Activated CD4-positive, alpha-beta T cell treated with anti-CD3 and anti-CD28 coated beads for 1 hour (primary cell): ENCODE measurements around the gene PNKP.

ENCODE experiments used
- DNase-seq: peaks from one replicate; pipeline ENCODE4 v3.0.0-alpha.2; 2020

The PNKP gene

DNA sequence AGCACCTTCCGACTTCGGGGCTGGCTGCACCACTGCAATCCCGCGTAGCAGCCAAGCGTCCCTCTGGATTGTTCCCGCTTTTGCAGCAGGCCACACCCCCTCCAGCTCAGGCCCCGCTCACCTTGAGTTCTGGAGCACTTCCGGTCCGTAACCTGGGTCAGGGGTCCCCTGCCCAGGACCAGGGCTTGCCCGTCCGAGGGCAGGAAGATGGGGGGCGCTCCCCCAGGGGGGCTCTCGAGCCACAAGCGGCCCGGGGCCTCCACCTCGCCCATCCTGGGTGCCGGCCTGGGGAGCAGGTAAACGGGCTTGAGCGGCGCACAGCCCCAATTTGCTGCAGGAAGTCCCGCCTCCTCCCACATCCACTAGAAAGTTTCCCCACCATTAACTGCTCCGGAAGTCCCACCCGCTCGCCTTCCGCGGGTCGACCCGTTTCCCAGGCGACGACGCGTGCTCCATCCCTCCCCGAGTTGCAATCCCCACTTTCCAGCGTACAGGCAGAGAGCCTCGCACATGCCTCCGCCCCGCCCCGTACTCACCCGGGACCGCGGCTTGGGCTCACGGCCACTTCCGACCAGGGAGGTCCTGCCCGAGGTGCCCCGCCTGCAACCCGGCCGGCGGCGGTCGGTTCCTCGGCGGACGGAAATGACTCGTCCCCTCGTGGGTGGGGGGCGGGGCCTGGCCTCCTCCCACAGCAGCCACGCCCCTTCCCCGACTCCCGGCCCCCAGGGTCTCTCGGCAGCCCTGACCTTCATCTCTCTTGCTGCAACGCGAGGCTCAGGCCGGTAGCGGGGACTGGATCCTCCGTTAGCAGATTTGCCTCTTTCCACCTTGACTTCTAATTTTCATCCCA lies at the start of gene PNKP:
TSS of gene PNKP (minus strand) at position 644 of the 850 bp plus-strand sequence. CDS start at position 272, 372 bp downstream.
- DNase-seq: peak; percentile 79

DNA sequence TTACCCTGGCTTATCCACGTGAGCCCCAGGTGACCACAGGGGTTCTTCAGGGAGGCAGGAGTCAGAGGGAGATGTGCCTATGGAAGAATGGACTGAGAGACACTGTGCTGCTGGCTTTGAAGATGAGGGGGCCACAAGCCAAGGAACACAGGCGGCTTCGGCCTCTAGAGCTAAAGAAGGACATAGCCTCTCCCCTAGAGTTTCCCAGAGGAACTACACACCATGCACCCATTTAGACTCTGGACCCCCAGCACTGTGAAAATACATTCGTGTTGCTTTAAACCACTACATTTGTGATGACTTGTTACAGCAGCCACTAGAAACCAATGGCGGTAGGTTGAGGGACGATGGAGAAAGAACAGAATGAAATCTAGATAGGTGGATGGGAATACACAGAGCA lies 47.9 kb upstream of the PNKP start:
- no peak for DNase-seq

DNA sequence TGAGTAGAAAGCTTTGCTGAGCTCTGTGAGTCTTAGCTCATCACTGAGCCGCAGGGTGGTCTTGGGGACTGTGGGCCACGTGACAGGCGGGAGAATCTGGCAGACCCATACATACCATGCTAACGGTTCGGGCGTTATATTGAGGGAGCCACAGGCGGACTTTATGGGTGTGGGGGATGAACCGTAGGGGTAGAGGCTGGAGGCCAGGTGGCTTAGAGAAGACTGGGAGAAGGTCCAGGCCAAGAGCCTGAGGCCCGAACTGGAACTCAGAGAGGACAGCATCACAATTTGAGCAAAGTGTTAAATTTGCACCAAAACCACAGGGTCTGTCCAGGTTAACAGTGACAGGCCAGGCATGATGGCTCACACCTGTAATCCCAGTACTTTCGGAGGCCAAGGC lies 46.3 kb upstream of the PNKP start:
- DNase-seq: no peak

DNA sequence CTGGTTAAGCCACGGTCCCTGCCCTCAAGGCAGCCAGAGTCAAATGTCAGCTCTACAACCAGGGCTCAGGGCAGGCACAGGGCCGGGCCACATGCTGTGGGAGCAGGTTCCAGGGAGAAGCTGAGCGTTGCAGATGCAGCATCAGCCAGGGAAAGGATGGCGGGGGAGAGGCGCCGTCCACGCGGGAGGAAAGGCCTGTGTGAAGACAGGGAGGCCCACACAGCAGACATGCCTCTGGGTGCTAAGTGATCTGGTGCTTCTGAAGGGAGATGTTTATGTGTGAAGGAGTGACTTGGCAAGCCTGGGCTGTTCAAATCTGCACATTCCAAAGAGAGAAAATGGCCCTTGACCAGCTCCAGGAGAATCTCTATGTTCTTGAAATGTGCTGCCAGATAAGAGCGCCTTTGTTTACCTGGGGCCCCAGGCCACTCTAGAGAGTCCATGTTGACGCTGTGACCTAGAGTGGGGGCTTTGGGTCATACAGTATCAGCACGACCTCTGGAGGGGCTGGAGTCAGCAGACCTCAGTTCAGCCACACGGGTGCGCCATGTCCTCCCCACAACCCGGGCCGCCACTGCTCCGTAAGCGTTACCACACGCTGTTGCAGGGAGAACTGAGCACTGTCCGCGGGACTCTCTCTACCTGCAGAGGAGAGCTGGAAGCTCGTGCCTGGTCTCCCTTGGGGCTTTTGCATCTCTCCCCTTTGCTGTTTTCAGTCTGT lies 45.7 kb upstream of the PNKP start:
- DNase-seq: no peak

DNA sequence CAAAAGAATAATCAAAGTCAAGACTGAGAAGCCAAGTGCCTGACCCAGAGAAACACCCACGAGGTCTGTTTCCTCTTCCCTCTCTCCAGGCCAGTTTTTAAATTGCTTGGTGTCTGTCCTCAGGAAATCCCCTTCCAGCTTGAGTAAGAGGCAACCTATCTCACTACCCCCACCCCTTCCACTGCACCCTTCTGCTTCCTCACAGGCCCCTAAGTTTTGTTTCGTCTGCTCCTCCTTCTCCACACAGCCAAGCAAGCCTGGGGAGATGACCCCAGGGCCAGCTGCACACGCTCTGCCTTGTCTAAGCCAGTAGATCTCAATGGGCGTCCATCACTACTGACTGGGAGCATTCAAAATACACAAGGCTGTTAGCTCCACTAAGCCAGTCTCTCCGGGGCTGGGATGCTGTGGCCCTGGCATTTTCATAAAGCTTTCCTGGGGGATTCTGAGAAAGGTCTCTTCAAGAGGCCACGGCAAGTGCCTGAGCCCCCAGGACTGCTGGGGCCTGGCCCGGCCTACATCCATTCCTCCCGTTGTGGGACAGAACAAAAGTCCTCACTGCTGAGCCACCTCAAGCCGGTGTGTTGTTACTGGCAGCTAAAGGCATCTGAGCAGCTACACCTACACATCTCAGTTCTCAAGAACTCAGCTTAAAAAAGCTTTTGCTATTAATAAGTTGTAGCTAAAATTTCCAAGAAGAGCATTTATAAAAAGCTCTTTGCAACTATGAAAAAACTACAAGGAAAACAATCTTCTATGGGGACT lies 44.2 kb upstream of the PNKP start:
- no peak for DNase-seq

DNA sequence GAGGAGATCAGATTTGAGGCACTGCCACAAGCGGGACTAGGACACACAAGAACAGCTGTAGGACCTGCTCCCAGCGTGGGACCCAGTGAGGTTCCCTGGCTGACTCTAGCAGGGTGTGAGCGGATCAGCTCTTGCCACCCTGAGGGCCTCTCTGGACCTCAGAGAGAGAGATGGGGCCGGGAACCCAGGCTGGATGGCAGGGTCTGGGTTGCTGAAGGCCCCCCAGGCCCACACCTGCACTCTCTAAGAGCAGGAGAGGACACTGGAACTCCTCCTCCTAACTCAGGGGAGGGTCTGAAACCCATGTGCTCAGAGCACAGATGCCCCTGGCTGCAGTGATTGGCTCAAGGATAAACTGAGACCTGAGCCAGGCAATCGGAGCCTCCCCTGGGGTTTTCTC lies 42.8 kb upstream of the PNKP start:
- DNase-seq: no peak

DNA sequence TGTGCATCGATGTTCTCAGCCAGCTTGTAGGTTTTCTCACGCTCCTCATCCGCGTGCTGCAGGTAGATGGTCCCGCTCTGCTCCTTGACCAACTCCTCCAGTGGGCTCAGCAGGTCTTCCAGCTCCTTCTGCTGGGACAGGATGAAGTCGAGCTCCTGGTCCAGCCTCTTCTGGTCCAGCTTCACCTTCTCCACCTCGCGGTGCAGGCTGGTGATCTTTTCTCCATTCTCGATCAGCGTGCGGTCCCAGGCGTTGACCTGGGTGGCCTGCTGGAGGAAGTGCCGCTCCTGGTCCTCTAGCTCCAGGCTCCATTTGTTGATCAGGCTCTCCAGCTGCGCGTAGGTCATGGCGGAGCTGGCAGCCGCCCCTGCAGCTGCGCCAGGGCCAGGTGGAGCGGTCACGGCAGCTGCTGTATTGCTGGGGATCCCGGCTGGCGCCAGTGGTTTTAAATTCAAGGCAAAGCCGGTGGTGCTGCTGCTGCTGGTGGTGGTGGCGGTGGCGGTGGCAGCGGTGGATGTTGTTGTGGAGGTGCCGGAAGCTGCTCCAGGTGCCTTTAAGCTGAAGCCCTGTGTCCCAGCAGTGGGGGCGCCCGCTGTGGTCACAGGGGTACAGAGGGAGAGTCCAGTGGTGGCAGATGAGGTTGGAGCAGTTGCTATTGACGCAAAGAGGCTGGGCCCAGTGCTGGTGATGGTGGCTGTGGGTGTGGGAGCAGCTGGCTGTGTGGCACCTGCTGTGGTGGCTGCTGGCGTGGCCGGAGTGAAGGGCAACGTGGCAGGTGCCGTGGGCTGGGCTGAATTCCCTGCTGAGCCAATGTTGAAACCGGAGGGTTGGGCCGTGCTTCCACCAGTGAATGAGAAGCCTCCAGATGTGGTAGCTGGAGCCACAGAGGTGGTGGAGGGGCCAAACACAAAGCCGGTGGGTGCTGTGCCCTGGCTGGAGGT lies 41.4 kb upstream of the PNKP start:
- DNase-seq: no peak

DNA sequence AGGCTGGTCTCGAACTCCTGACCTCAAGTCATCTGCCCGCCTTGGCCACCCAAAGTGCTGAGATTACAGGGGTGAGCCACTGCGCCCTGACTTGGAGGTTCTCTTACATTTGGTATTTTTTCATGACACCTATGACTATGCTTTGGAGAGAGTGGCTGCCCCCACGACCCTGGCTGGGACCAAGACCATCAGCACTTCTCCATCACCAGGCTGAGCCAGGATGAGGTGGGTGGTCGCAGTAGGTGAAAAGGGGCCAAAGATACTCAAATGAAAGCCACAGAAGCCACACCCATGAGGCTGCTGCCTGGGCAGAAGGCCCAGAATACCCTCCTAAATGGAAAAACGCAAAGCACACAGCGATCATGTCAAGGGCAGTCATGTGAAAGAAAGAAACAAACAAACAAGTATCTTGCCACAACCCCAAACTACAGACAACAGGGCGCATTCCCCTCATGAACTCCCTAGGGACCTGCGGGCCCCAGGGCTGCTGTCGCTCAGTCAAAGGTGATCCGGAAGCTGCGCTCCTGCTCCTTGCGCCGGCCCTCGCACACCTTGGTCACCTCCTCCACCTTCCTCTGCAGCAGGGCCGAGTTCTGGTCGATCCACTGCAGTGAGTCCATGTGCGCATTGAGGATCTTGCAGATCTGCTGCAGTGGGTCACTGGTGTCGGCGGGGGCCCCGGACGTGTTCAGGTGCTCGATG lies 40.5 kb upstream of the PNKP start:
- DNase-seq: no peak

DNA sequence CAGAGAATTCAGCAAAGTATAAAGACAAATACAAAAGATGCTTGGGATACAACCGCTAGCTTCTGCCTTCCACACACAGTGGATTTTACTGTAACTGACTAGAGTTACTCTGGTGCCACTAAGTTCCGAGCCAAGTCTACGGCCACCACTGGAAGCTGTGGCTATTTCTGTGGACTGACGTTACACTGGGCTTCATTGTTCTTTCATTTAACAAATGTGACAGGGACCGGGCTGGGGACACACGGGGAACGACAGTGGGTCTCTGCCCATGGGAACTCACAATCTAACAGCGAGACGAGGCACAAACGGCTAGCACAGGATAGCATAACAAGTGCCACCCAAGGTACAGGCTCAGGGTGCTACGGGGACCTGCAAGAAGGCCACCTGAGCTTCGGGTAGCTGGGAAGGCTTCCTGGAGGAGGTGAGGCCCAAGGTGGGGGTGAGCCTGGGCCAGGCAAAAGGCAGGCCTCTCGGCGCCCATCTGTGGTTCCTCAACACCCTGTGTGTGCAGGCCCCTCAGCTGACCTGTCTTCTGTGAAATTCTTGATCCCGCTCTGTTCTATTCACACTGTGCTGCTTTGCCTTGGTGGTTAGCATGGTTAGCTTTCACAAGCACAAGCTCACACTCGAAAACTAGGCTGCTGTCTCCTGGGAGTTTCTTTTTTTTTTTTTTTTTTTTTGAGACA lies 39.6 kb upstream of the PNKP start:
- no peak for DNase-seq

DNA sequence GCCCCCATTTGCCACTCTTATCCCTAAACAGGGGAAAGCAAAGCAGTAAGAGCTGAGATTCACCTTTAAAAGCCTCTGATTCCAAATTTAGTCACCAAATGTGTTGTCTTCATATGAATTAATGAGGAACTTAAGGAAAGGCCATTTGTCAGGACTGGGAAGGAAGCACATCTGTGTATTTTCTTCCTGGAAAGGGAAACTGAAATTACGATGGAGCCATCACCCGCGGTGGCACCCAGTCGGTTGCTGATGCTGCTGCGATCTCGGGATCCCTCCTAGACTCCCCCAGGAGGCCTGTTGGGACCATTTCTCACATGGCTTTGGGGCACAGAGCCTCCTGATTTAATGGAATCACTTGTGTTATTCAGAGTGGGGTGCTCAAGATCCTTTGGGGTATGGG lies 36.8 kb upstream of the PNKP start:
- no peak for DNase-seq

DNA sequence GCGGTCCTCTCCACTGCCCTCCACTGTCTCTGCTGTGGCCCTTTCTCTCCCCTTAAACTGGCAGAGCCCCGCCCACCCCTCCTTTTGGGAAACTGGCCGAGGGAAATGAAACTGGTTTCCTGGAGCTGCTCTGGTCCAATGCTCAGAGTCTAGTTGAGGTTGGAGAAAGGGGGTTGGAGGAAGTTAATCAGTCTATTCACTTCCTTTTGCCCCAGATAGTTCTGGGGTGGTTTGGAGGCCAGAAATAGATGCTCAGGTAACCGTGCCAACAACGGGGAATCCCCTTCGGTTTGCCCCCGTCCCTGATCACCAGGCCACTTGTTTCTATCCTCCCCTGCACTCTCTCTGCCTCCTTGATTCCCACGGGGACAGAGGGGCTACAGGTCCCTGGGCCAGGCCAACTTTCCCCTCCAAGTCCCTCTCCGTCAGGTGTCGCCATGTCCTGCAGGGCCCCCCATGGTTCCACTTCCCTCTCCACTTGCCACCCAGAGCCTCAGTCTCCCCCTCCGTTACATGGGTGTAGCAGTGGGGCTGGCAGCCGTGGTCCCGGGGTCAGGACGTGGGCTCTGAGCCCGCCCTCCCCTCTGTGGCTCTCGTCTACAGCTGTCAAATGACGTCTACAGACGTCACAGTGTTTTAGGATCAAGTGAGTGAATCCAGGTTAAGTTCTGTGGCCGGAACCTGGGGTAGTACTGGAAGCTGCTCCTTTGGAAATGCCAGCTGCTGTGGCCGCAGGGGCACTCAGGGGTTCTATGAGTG lies 29.7 kb upstream of the PNKP start, which contains the start of gene IL4I1:
TSS of gene IL4I1 (minus strand) at position 25 of the 759 bp plus-strand sequence. CDS start 727 bp downstream, outside the sequence.
- peak; percentile 54 for DNase-seq

DNA sequence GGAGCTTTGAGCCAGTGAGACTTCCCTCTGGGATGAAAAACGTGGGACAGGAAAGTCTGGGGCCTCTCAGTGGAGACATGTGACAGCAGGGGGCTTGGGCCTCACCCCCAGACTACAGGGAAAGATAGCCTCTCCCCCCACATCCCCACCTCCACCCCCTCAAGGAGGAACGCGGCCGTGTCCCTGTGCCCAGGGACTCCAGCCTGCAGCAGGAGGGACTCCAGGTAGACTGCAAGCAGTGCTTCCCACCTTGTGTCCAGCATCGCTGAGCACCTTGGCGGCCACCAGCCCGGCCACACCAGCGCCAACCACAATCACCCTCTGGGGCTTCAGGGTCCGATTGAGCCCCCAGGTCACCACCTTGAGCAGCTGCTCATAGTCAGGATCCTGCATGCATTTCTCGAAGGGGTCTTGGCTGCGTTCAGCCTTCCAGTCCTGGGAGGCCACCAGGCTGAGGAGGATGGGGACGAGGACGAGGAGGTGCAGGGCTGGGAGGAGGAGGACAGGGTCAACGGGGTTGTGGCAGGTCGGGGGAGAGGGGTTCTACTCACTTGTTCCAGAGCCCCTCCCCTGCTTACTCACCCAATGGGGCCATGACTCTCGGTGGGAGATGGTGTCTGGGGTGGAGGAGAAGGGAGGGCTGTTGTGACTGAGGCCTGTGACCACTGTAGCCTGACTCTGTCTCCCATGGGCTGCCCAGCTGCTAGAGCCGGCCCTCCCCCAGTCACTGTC lies 28.4 kb upstream of the PNKP start:
- DNase-seq: no peak

DNA sequence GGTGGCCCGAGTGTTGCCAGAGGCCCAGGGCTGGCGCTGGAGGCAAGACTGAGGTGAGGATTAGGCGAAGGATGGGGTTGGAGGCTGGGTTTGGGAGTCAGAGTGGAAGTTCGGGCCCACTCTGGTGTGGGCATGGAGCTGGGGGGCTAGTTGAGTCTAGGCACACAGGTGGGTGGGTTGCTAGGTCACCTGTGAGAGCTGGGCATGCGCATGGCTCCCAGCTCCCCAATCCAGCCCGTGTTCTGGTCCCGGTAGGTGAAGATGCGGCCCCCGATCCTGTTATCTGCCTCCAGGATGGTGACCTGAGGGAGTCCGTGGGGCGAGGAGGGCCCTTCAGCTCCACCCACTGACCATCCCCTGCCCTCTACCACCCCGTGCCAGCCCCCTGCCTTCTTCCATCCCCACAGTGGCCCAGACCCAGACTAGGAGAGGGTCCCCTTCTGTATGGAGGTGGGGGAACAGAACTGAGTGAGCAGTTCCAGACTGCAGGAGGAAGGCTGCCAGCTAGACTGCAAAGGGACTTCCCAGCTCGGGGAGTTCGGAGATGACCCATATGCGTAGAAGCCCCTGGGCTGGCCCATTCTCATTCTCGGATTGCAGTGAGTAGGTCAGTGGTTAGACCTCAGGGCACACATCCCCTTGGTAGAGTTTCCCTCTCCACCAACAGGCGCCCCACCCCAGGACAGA lies 27.6 kb upstream of the PNKP start:
- no peak for DNase-seq

DNA sequence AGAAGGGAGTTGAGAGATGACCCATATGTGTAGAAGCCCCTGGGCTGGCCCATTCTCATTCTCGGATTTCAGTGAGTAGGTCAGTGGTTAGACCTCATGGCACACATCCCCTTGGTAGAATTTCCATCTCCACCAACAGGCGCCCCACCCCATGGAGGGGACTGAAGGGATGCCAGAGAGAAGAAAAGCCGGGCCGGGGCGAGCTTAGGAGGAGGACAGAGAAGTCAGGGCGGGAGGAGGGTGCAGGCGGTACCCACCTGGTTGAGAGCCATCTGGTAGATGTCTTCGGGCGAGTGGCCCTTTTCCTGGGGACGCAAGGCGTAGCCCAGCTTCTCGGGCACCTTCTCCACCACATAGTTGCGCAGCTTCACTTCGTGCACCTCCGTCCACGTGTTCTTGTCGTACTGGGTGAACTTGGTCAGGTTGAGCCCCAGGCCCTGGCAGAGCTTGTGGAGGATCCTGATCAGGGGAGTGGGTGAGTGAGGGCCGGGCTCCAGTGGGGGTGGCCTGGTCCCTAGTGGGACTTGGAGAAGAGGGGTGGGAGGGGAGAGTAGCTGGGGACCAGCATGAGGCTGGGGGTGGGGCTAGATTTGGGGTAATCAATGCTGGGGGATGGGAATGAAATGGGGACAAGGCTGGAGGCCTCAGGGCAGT lies 26.8 kb upstream of the PNKP start:
- no peak for DNase-seq

DNA sequence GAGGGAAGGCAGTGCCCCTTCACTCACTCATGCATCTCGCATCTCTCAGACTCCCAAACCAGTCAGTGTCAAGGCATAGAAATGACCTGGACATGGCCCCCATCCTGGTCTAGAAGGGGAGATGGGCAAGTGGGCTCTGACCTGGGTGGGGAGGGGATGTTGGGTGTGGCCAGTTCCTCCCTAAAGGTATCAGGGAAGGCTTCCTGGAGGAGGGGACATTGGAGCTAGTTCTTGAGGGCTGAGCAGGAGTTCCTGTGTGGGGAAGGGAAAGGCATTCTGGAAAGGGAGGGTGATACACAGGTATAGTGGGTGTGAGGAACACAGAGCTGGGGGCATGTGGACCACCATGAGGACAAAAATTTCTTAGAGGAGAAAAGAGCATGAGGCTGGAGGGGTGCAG lies 25.3 kb upstream of the PNKP start:
- no peak for DNase-seq

DNA sequence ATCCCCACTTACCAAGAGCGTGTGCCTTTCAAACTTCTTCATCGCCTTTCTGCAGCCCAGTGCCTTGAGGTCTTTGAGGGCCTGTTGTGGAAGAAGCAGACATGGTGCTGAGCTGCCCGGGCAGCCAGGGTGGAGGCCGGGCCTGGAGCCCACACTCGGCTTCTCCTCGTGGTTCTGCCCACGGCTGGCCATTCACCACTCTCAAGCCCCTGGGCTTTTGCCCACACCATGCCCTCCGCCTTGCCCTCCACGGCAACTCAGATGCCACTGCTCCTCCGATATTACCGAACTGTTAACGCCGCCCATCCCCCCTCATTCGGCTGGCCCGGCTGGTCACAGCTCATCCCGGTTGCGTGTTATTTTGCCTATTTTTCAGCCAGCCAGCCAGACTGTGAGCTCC lies 24.0 kb upstream of the PNKP start:
- DNase-seq: no peak

DNA sequence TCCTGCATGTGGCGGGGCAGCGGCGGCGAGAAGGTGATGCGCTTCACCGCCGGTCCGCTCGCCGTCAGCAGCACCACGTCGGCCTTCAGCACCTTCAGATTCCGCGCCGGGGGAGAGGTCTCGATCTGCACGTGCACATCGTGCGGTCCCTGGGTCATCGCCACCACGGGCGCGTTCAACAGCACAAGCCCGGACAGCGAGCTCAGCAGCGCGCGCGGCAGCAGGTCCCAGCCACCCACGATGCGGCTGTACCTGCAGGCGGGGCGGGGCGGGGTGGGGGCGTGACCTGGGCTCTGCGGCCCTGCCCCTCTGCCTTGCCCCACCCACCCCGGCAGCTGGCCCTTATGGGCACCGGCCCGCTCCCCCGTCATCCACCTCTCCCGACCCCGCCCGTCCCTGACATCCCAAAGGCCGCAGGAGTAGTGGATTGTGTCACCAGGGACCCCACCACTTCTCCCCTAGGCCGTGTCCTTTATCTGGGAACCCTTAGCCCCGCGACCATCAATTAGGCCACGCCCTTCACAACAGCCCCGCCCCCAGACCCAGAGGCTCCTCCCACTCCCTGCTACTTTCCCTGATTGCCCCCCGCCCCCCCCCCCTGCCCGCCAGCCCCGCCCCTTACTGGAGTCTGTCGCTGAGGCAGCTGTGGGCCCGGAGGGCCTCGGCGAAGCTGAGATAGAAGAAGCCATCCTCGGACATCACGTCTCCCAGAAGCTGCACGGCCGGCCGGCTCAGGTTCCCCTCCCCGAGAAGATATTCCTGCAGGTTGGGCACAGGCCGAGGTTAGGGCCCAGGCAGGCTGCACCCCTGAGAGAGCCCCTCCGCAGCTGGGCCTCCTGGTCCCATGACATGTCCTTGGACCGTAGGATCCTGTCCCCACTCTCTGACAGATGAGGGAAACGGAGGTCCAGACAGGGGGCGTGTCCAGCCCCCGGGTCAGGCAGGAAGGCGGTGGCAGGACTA lies 23.3 kb upstream of the PNKP start:
- DNase-seq: peak; percentile 45
